Activated CD8-positive, alpha-beta memory T cell treated with anti-CD3 and anti-CD28 coated beads for 36 hours (primary cell): ENCODE measurements around the gene MMP19. TPM values are rescaled to one million over a fixed set of nuclear protein-coding genes. Genes with fewer than 3 reads are reported as not detected.
"Not testable (repeated sequence)": the region's sequence is repeated elsewhere in the genome, so short reads cannot be mapped to it uniquely, and the experiment has no call there.

Source experiments
- CTCF ChIA-PET: fragments of 350-600 bp; sonication (Branson Sonifier 250); formaldehyde crosslinking; loops from one replicate; lab custom pipeline; 2021; ENCODE audit warnings: antibody characterized with exemption; lab: Charles Lee
- POLR2A ChIA-PET: fragments of 350-600 bp; sonication (Branson Sonifier 250); formaldehyde crosslinking; loops from one replicate; lab custom pipeline; 2021; ENCODE audit warnings: antibody characterized with exemption; lab: Charles Lee
- total RNA-seq, 2 experiments: library from RNA; stranded (reverse); gene quantifications; one replicate each; pipeline ENCODE4 v1.2.3, GENCODE V29; 2021

MMP19 gene
- total RNA-seq, 2 experiments from 2014 or later, result not detected

DNA sequence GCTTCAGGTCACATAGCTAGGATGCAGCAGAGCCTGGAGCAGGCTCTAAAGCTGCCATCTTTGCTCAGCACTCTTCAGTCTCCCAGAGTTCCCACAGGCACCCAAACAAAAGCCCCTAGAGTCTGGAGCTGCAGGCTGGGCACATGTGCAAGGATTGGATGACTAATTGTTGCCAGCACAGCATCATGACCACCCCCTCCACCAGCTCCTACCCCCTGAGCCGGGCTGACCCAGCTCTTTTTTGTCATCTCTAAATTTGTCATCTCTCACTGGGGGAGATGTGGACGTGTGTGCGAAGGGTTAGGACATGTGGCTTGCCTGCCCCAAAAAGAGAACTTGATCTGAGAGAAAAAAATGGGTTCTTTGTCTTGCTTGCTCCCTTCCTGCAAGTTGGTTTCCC lies 4.3 kb upstream of the MMP19 start:
- POLR2A ChIA-PET, result interaction anchor here (0.5 to 0.9 kb wide), 3 partner anchors 29 to 66 kb away, joined by 3 to 10 read pairs (median 4); partner anchors contain the start of gene ORMDL2

DNA sequence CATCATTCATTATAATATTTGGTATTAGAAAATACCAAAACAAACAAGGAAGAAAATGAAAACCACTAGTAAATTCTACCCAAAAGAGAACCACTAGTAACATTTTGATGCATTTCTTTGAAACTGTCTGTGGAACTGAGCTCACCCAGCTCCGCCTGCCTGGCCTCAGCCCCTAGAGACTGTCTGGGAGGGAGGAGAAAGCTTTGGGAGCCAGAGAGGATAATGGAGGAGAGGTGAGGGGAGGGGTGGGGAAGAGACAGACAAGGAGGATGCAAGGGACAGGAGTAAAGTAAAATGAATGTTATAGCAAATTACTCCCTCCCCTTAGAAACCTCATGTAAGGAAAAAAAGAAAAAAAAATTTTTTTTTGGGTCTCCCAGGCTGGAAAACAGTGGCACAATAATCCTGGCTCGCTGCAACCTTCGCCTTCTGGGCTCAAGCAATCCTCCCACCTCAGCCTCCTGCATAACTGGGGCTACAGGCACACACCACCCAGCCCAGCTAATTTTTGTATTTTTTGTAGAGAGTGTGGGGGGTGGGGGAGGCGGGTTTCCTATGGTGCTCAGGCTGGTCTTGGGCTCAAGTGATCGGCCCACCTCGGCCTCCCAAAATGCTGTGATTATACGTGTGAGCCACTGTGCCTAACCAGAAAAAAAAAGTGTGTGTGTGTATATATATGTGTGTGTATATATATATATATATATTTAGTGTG lies 3.2 kb upstream of the MMP19 start:
- ChIA-PET POLR2A (no interaction called here), CTCF (no interaction called here)

More for the DNA sequence above, 4.3 kb upstream of the MMP19 start:
- CTCF ChIA-PET, result interaction anchor here (0.8 to 1.3 kb wide), 4 partner anchors 55 to 109 kb away, joined by 3 to 6 read pairs (median 4); no protein-coding TSS in a partner anchor

DNA sequence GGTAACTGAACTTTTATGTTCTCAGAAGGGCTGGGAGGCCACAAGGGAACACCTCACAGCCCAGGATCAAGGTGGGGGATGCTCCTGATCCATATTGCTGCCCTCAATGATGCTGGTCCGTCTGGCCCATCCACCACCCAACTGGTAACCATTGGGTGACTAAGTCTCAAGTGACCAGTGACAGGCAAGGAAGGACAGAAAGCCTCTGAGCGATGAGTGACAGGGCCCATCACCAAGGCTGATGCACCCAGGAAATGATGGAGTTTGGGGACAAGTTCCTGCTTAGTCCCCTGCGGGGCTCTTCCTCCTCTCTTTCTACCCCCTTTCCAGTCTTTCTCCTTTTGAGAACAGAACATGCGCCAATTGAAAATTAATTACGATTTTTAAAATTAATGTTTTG lies 2.6 kb upstream of the MMP19 start:
- POLR2A ChIA-PET, result interaction anchor here (0.8 kb wide), 1 partner anchor 16 kb away, joined by 3 read pairs; the partner anchor contains the start of gene DNAJC14

DNA sequence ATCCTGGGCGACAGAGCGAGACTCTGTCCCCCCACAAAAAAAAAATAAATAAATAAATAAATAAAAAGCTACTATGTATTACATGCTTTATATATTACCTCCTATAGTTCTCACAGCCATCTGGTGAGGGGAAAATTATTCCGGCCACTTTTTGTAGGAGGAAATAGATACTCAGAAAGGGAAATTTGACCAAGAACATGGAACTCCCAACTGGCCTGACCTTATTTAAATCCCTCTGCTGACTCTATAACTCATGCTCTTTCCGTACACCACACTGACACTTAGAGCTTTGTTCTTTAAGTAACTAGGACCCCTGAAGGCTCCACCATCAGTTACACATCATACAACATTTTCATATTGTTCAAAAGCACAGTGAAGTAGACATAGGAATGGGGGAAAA lies 2.2 kb upstream of the MMP19 start:
- ChIA-PET CTCF (no interaction called here), POLR2A (interaction anchor here (0.8 kb wide), 1 partner anchor 16 kb away, joined by 3 read pairs; the partner anchor contains the start of gene DNAJC14)

More for the DNA sequence above, 2.6 kb upstream of the MMP19 start:
- CTCF ChIA-PET, result no interaction called here

DNA sequence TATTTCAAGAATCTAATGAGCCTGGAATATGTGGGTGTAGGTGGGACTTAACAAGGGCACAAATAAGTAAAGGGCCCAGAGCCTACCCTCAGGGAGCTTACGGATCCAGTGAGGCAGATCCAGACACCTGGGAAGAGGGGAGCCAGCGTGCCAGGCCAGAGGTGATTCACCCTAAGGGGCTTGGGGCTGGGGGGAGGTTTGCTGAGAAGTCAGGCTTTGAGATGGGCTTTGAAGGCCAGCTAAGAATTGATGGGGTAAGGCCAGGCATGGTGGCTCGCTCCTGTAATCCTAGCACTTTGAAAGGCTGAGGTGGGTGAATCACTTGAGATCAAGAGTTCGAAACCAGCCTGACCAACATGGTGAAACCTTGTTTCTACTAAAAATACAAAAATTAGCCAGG lies 695 bp upstream of the MMP19 start:
- POLR2A ChIA-PET, result no interaction called here
- CTCF ChIA-PET, result no interaction called here

DNA sequence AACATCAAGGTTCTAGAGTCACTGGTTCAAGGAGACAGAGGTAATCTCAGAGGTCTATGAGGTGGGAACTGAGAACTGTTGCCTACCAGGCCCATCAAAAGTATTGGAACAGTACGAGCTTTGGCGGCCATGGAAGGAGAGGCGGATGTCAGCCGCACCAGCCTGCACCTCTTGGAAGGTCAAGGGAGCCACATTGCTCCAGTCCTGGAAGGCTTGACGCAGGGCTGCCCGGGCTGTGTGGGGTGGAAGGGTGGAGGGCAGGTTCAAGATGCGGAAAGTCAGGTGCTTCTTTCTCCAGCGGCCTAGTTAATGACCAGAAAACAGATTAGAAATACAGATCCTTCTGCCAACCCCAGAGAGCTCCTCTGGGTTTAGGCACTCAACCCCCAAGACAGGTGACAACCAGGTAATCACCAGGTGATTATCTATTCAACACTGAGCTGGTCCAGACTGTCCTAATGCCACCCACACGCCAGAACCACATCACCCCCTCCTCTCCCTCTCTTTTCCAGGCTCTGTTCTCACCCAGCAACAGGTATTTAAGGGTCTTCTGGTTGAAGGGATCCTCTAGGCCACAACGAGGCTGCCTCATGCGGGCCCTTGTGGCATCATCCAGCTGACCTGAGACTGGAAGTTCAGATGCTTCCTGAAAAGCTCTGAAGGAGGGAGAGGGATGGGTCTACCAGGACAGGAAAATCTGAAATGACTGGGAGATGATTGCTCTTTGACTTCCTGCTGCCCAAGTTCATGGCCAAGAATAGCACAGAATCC lies 2.0 kb downstream of the MMP19 start:
- ChIA-PET POLR2A (interaction anchor here (0.5 kb wide), 1 partner anchor 88 kb away, joined by 3 read pairs; no protein-coding TSS in a partner anchor), CTCF (no interaction called here)

DNA sequence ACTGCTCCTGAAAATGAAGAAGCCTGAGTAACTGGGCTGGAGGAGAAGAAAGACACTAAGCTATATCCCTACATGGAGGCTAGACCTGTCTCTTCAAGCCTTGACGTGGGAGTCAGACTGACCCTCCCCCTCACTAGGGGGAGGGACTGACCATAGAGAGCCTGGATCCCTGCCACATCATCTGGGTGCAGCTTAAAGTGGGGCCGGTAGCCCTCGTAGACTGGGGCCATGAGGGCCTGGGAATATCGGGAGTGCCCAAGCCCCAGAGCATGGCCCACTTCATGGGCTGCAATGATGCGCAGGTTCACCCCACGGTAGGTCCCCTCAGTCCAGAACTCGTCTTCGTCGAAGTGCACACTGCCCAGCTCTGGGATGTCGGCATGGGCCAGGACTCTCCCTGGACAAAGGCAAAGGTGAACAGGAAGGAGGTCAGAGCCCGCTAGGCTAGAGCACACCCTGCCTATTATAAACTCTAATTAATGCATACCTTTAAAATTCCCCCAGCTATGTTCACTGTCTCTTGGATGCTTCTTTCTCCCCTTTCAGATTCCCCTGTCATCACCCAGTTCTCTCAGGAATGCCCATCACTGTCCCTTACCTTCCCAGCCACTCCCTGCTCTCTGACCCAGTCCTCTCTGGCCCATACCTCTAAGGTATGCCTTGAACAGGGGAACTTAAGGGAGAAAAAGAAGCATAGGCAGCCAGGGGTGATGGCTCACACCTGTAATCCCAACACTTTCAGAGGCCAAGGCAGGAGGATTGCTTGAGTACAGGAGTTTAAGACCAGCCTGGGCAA lies 3.2 kb downstream of the MMP19 start:
- CTCF ChIA-PET, result interaction anchor here (1.2 kb wide), 1 partner anchor 9 kb away, joined by 6 read pairs; no protein-coding TSS in a partner anchor
- POLR2A ChIA-PET, result no interaction called here

DNA sequence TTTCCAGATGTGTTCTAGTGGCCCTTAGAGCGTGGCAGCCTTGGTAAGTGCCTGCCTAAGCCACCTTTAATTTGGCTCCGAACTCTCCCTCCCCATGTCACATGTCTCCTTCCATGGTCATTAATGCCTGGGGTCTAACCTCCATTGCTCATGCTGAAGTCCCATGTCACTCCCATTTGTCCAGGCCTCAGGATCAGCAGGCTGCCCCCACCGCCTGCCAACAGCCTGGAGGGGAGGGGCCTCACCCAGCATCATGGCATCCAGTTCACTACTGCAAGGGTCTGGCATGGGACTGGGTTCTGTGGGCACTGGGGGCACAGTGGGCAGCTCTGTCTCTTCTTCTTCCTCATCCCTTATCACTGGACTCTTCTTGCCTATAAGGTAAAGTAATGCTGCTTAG lies 4.4 kb downstream of the MMP19 start:
- CTCF ChIA-PET, result interaction anchor here (1.2 kb wide), 1 partner anchor 8 kb away, joined by 6 read pairs; no protein-coding TSS in a partner anchor

DNA sequence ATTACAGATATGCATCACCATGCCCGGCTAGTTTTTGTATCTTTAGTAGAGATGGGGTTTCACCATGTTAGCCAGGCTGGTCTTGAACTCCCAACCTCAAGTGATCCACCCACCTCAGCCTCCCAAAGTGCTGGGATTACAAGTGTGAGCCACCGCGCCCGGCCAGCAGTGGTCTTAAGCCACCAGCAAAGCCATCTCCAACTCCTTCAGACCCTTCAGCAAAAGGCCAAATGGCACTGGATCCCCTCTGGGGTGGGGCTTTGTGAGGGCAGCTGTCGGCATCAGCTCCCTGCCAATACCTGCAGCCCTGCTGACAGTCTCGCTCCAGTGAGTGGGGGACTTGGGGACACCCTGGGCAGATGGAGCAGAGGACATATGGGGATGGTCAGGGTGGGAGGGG lies 8.3 kb downstream of the MMP19 start:
- CTCF ChIA-PET, result not testable (repeated sequence)

More for the DNA sequence above, 4.4 kb downstream of the MMP19 start:
- POLR2A ChIA-PET, result no interaction called here

DNA sequence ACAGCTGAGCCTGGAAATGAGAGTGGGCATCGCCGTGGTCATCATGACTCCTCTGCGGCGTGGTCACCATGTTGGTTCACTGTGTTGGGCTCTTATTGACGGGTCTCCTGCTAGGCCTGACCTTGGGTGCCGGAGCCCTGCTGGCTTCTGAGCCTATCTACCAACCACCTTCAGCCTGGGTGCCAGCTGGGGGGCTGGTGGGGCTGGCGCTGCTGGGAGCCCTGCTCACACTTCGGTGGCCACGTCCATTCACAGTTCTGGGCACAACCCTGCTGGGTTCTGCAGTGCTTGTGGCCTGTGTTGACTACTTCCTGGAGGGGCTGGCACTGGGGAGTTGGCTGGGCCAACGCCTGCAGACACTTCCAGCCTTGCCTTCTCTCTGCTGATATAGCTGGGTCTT lies 9.7 kb downstream of the MMP19 start:
- ChIA-PET POLR2A (no interaction called here), CTCF (no interaction called here)

More for the DNA sequence above, 8.3 kb downstream of the MMP19 start:
- POLR2A ChIA-PET, result not testable (repeated sequence)

DNA sequence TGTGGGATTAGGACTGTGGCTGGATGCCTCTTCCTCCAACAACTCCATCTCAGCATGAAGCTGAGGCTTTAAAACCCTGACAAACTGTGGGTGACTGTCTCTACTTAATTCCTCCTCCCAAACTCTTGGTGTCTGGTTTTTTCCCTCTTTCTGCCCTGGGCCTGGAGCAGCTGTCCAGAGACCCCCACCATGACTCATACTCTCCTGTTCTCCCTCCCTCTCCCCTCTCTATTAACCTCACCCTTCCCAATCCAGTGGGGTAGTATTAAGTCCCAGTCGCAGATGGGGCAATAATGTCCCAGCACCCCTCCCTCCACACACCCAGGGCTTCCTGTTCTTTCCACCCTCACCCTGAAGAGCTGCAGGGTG lies 11.3 kb downstream of the MMP19 start:
- ChIA-PET CTCF (interaction anchor here (0.8 to 3.2 kb wide), 4 partner anchors 46 to 95 kb away, joined by 3 to 15 read pairs (median 3); no protein-coding TSS in a partner anchor), POLR2A (interaction anchor here (0.8 kb wide), 1 partner anchor 74 kb away, joined by 5 read pairs; no protein-coding TSS in a partner anchor)

DNA sequence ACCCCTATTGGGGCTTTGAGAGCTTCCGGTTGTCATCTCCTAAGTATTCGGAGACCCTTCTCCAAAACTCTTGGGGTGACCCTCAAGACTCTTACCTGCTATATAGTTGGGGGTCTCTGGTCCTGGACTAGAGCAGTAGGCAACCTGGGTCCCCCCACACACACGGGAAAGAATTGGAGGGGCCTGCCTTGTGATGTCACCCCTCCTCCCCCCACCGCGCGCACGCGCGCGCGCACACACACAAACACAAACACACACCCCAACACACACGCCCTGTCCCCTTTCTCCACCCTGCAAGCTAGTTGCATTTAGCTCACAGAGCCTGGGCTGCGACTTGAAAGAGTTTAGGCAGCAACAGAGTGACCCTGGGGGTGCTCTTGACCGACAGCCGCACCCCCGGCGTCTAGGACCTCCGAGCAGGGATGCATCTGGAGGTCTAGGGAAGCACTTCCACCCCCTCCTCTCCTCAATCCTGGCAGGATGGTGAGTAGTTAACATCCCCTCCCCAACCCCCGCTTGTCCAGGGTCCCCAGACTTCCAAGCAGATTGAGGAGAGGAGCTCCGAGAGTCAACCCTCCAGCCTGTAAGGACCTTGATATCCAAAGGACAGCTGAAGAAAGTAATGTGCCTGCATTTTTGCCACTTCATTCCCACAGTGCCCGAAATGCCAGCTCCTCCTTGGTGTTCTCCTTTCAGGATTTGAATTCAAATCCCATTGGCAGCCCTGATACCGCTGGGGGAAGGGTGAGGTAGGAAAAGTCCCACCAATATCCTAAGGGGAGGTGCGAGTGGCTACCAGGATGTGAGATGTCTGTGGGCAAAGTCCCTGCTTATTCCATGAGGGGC lies 11.9 kb downstream of the MMP19 start:
- ChIA-PET CTCF (interaction anchor here (0.6 to 3.2 kb wide), 10 partner anchors 8 to 896 kb away, joined by 3 to 15 read pairs (median 3); partner anchors contain the start of genes ORMDL2, SARNP and SUOX), POLR2A (interaction anchor here (0.5 to 2.2 kb wide), 4 partner anchors 13 to 102 kb away, joined by 3 to 36 read pairs (median 5); partner anchors contain the start of genes CD63, ORMDL2 and SARNP)

DNA sequence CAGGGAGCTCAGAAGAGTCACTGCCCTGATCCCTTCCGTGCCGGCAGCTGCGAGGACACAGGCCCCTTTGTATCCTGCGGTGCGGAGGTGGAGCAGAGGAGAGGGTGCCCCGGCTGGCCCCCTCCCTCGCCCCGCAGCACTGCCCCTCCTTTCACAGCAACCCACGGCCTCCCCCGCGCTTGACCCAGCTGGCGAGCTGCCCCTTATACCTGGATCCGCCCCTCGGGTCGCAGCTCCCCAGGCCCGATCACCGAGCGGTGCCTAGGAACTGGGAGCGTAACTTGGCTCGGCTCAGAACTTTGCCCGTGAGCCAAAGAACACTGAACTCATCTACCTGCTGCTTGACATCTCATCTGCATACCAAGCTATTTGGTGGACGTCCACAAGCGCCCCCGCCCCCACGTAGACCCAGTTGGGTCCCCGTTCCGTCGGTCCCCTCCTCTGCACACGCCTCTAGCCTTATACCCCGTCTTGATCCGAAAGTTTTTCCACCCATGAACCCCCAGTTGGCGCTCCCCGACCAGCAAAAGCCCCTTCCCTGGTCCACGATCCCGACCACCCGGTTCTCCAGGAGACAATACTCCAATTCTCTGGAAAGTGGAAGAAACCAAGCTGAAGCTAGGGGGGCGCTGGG lies 12.7 kb downstream of the MMP19 start:
- ChIA-PET POLR2A (interaction anchor here (0.5 to 2.2 kb wide), 7 partner anchors 12 to 1868 kb away, joined by 3 to 36 read pairs (median 4); partner anchors contain the start of genes CD63, ORMDL2, RAB5B and SARNP), CTCF (interaction anchor here (0.6 to 3.2 kb wide), 13 partner anchors 9 to 897 kb away, joined by 3 to 15 read pairs (median 4); partner anchors contain the start of genes ORMDL2, SARNP and SUOX)

DNA sequence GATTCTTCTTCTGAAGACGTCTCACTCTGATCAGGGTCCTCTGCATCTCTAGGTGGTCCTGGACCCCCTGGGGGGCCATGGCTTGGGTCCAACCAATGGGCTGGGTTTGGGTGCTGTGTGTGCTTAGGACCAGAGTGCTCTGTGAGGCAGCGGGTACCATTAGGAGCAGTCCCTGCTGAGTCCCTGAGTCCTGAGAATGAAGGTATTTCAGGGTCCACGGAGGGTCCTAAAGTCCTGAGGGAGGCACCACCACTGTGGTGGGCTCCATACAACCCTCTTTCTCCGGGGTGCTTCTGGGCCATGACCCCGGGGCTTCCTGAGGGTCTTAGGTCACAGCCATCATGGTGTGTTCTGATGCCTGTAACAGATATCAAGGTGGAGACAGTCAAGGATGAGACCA lies 14.4 kb downstream of the MMP19 start:
- ChIA-PET CTCF (no interaction called here), POLR2A (interaction anchor here (2.2 kb wide), 1 partner anchor 11 kb away, joined by 36 read pairs; the partner anchor contains the start of genes ORMDL2 and SARNP)

DNA sequence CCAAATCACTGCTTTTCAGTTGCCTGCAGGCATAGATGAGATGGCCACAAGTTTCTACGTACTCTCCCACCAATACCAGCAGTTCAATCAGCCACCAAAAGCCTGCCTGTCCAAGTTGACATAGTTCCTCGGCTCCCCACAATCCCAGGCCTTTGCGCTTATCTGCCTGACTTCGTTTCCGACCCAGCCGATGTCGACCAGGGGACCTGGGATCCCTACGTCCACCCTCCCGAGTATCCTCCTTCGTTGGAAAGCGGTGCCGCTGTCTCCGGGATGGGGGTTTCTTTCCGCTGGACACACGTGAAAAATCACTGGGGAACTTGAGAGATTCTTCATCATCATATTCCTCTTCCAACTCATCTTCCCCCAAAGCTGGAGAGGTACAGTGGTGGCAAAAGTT lies 14.9 kb downstream of the MMP19 start:
- POLR2A ChIA-PET, result no interaction called here

DNA sequence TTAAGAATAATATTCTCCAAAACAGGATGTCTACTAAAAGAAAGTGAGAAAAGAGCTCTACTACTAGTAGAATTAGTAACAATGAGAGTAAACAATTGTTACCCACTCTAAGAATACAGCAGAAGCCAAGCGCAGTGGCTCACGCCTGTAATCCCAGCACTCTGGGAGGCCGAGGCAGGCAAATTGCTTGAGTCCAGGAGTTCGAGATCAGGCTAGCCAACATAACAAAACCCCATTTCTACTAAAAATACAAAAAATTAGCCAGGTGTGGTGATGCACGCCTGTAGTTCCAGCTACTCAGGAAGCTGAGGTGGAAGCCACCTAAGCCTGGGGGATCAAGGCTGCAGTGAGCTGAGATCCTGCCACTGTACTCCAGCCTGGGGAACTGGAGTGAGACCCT lies 18.0 kb downstream of the MMP19 start:
- CTCF ChIA-PET, result interaction anchor here (0.6 to 1.9 kb wide), 4 partner anchors 102 to 284 kb away, joined by 3 to 4 read pairs (median 4); partner anchors contain the start of gene PYM1

More for the DNA sequence above, 14.9 kb downstream of the MMP19 start:
- CTCF ChIA-PET, result no interaction called here

DNA sequence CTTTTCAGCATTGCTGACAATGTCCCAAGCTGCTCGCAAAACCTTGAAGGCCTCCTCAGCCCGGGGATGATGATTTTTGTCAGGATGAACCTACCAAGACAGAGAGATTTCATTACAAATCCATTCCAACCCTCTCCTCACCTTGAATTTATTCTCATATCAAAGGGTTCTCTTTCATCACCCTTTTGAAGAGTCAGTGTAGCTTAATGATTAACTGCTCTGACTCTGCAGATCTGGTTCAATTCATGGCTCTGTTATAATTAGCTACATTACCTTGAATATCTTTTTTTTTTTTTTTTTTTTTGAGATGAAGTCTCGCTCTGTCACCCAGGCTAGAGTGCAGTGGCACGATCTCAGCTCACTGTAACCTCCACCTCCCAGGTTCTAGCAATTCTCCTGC lies 19.3 kb downstream of the MMP19 start:
- POLR2A ChIA-PET, result interaction anchor here (1.2 kb wide), 1 partner anchor 104 kb away, joined by 3 read pairs; no protein-coding TSS in a partner anchor

More for the DNA sequence above, 18.0 kb downstream of the MMP19 start:
- POLR2A ChIA-PET, result interaction anchor here (0.6 to 0.9 kb wide), 3 partner anchors 81 to 1813 kb away, joined by 4 to 12 read pairs (median 4); no protein-coding TSS in a partner anchor

More for the DNA sequence above, 19.3 kb downstream of the MMP19 start:
- CTCF ChIA-PET, result interaction anchor here (0.6 to 1.4 kb wide), 3 partner anchors 49 to 116 kb away, joined by 3 to 5 read pairs (median 3); no protein-coding TSS in a partner anchor
